Activated CD4-positive, alpha-beta T cell treated with anti-CD3 and anti-CD28 coated beads, Interleukin-2, amount 50 U/mL, for 4 hours (primary cell): ENCODE measurements around the gene VAC14.

Source experiments
- DNase-seq, 2 experiments: peaks; one replicate each; pipeline ENCODE4 v3.0.0-alpha.2; 2020

VAC14 gene

GRCh38 chr16:70740914-70741782 is 59.8 kb downstream of the VAC14 start:
- no peak for DNase-seq

- no peak for DNase-seq
Measured at GRCh38 chr16:70740174-70740913, 60.6 kb downstream of the VAC14 start.

- DNase-seq, result no peak
Measured at GRCh38 chr16:70739389-70739788, 61.6 kb downstream of the VAC14 start.

DNA sequence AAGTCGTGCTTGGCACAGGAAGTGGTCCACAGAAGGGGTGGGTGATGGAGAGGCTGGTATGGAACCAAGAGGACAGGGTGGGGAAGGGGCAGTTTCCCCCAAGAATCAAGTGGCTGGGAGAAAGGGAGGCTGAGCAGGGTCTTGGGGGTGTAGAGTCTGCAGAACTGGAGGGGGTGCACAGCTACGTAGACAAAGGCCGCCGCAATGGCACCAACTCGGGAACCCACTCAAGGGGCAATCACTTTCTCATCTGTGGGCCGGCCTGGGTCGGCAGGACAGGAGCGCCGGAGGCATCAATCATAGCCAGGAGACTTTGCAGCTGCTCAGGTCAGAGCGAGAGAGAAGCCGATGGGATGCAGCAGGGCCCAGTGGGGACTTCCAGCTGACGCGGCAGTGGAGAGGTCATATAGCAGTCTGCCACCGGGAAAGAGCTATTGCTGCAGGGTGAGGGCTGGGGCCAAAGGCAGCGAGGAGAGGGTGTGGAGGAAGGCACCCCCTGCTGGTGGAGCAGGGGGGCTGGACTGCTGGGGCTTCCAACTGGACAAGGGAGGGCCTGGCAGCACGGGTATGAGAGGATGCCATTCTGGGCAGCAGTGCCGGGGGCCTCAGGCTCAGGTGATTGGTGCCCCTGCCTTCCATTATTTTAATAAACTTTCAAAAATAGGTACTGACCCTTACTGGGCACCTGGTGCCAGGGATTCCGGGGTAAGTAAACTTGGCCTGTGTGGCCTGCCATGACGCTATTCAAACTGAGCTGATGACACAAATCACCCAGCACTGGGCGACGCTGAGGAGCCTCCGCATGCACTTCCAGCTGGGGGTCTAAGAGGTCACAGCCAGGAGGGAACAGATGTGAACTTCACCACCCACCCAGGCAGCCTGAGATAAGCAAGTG is 62.6 kb downstream of the VAC14 start:
- DNase-seq, result no peak

DNA sequence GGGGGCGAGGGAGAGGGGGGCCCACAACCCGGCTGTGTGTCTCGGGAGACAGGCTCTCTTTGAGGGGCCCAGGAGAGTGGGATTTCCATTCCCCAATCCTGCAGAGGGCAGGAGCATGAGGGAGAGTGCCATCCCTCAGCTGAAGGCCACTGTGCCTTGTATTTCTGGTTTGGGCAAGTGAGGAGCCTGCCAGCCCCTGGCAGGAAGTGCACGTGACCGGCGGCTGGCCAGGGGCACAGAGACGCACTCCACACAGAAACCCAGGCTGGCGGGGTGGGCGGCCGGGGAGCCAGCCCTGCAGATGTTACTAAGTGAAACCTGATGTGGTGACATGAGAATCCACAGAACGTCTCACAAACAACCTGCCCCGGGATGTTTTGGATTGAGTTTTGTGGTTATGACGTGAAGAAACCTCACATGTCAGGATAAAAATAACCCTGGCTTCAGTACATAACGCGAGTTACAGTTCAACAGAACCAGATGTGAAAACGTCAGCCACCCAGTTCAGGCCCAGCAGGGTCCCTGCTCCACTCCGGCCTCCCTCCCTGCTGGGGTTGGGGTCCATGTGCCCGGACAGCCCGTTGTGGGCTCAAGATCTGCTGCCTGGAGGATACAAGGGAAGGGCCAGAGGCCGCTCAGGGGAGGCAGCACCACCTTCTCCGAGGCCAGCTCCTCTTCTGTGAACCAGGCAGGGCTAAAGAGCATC is 63.4 kb downstream of the VAC14 start:
- no peak for DNase-seq

DNA sequence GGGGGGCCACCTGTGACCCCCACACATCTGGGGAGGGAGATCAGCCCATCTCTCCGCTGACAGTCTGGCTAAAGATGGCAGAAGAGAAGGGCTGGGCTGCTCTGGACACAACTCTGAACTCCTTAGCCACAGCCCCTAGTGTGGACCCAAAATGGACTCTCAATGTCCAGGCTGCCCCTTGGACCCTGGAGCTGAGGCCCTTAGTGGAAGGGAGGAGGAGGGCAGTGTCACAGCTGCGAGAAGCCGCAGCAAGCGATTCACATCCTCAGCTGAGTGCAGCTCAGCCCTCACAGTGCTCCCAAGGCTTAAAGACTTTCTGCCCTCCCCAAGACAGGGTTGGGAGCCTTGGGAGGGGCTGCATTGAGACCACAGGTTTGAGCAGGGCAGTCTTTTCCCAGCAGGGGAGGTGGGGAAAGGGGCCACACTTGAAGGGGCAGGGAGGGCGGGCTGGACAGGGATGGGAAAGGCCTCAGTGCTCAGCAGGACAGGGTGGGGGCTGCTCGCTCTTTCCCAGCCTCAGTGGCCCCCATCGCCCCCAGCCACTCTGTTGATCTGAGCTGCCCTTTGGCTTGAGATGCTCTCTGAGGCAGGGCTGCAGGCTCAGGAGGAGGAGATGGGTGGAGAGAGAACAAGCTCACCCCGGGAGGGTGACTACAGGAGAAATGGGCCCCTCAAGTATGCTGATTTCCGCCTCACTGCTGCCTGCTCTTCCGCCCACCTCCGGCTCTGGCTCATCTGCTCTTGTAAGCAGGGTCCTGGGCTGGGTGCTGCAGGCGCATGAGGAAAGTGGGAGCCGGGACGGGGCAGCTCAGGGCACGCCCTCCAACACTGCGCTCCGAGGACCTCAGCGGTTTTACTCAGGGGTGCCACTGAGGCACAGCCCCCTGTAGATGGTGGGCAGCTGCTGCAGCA is 64.2 kb downstream of the VAC14 start:
- no peak for DNase-seq

DNA sequence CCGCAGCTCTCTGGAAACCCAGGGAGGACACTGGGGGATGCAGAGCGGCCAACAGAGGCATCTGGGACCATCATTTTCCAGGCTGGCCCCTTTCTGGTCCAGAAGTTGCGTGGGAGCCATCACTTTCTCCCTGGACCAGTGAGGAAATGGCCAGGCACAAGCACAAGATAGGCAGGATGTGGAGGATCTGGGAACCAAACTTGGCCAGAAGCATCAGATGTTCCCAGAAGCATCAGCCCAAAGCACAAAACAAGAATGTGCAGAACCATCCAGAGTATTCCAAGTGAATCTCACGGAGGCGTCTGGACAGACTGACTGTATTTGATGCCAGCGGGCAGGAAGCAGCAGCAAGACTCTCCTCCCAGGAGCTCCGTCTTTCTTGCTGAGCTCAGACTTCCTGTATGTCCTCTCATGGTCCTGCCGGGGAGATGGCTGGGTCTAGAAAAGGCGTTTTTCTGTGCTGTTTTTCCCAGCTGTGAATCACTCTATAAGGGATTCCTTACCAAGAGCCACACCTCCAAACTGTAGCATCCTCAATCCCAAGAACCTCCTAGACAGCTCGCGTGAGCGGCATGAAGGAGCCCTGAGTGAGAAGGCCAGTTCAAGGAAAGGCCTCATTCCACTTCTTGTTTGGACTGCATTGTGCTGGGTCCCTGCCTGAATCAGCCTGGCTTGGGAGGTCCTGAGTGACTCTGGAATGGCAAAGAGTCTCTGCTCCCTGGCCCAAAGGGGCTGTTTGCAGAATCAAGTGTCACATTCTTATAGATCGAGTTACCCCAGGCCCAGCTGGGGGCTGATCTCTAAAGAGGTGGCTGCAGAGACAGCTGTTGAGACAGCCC is 65.6 kb downstream of the VAC14 start:
- no peak for DNase-seq

- no peak for DNase-seq
Measured at GRCh38 chr16:70734522-70735095, 66.3 kb downstream of the VAC14 start.

- no peak for DNase-seq
Measured at GRCh38 chr16:70730944-70731343, 70.0 kb downstream of the VAC14 start.

DNA sequence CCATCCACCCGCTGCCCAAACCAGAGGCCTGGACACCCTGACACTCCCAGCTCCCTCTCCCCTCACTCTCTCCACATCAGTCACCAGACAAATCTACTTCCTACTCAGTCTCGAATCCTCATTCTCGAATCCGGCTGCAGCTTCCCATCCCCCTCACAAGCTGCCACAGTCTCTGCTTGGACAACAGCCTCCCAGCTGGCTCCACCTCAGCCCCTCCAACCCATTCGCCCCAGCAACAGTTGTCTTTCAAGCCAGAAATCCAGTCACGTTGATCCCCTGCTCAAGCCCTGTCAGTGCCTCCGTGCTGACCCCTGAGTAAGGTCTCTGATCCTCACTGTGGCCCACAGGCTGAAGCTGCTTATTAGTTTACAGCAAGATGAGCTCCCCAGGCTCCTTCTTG is 70.9 kb downstream of the VAC14 start:
- no peak for DNase-seq

GRCh38 chr16:70729292-70729691 is 71.7 kb downstream of the VAC14 start:
- no peak for DNase-seq

GRCh38 chr16:70728150-70728549 is 72.8 kb downstream of the VAC14 start:
- DNase-seq, result no peak

DNA sequence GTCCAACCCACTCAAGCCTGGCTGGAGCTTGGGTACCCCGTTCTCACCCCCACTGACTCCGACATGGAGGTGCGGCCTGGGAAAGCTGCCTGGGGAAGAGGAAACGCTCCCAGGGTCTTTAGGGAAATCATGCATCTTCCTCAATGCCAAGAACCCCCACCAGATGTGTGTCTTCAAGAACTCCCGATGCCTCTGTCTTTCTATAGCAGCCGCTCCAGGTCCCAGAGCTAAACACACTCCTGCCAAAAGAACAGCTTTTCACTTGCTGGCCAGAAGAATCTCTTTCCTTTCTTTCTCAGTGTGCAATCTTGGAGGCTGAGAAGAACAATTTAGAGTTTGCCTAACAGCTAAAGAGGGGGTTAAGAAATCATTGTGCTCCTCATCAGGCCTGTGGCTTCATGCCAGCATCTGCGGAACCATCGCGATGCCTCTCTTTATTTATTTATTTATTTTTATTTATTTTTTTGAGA is 74.0 kb downstream of the VAC14 start:
- no peak for DNase-seq

GRCh38 chr16:70725912-70726828 is 74.8 kb downstream of the VAC14 start:
- no peak for DNase-seq

- DNase-seq, result no peak
Measured at GRCh38 chr16:70725024-70725911, 75.7 kb downstream of the VAC14 start.

- no peak for DNase-seq
Measured at GRCh38 chr16:70724146-70725023, 76.6 kb downstream of the VAC14 start.

DNA sequence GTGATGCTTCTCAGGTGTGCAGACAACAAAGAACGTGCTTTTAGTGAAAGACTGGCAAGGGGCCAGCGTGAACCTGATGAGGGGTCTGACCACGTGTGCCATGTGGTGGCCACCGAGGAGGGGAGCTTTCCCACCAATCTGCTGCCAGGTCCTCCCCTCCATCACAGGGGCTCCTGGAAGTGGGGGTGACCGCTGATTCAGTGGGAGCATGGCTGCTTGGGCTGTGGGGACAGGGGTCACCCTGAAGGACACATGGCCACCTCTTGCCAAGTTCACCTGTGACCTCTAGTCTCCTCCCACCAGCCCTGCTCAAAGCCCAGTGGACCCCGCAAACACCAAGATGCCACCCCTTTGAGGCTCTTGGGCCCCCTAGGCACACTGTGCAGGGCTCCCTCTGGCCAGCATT is 77.2 kb downstream of the VAC14 start:
- DNase-seq, result no peak
